ENCODE data around the gene SH3BGRL3. TPM values are rescaled to one million over a fixed set of nuclear protein-coding genes. Genes with fewer than 3 reads are reported as not detected.
"Not testable (repeated sequence)": the region's sequence is repeated elsewhere in the genome, so short reads cannot be mapped to it uniquely, and the experiment has no call there.

The SH3BGRL3 gene
- total RNA-seq, 1 donor from 2014 or later, result 258 TPM

GRCh38 chr1:26290122-26290881 lies 10.4 kb downstream of the SH3BGRL3 start:
- no peak for DNase-seq (ENCODE audit: extremely low read depth, low read depth, low spot score)

GRCh38 chr1:26290882-26291261 lies 11.0 kb downstream of the SH3BGRL3 start:
- no peak for DNase-seq (ENCODE audit: extremely low read depth, low read depth, low spot score)

GRCh38 chr1:26291433-26291832 lies 11.5 kb downstream of the SH3BGRL3 start:
- DNase-seq (ENCODE audit: extremely low read depth, low read depth, low spot score), result no peak

- no peak for DNase-seq (ENCODE audit: extremely low read depth, low read depth, low spot score)
Measured at GRCh38 chr1:26291939-26292338, 12.1 kb downstream of the SH3BGRL3 start.

- not testable (repeated sequence) for DNase-seq (ENCODE audit: extremely low read depth, low read depth, low spot score)
Measured at GRCh38 chr1:26292735-26293134, 12.8 kb downstream of the SH3BGRL3 start.

- DNase-seq (ENCODE audit: extremely low read depth, low read depth, low spot score), result no peak
Measured at GRCh38 chr1:26293911-26294463, 14.1 kb downstream of the SH3BGRL3 start.

- no peak for DNase-seq (ENCODE audit: extremely low read depth, low read depth, low spot score)
Measured at GRCh38 chr1:26295194-26296138, 15.6 kb downstream of the SH3BGRL3 start.

- DNase-seq (ENCODE audit: extremely low read depth, low read depth, low spot score), result no peak
Measured at GRCh38 chr1:26296340-26297056, 16.6 kb downstream of the SH3BGRL3 start.

- DNase-seq (ENCODE audit: extremely low read depth, low read depth, low spot score), result no peak
Measured at GRCh38 chr1:26297057-26297790, 17.3 kb downstream of the SH3BGRL3 start.

- DNase-seq (ENCODE audit: extremely low read depth, low read depth, low spot score), result no peak
Measured at GRCh38 chr1:26297791-26298124, 17.9 kb downstream of the SH3BGRL3 start.

- DNase-seq (ENCODE audit: extremely low read depth, low read depth, low spot score), result no peak
Measured at GRCh38 chr1:26300578-26301275, 20.8 kb downstream of the SH3BGRL3 start.

- DNase-seq (ENCODE audit: extremely low read depth, low read depth, low spot score), result no peak
Measured at GRCh38 chr1:26302733-26303405, 23.0 kb downstream of the SH3BGRL3 start.

- no peak for DNase-seq (ENCODE audit: extremely low read depth, low read depth, low spot score)
Measured at GRCh38 chr1:26305667-26306289, 25.9 kb downstream of the SH3BGRL3 start.

GRCh38 chr1:26306290-26307229 lies 26.7 kb downstream of the SH3BGRL3 start, which contains the start of gene UBXN11:
TSS of gene UBXN11 (minus strand) at chr1:26306636. CDS start at chr1:26302883, 3,753 bp downstream.
- DNase-seq (ENCODE audit: extremely low read depth, low read depth, low spot score), result peak; percentile 71

GRCh38 chr1:26307363-26307781 lies 27.5 kb downstream of the SH3BGRL3 start:
- DNase-seq (ENCODE audit: extremely low read depth, low read depth, low spot score), result no peak

GRCh38 chr1:26307966-26308899 lies 28.3 kb downstream of the SH3BGRL3 start:
- not testable (repeated sequence) for DNase-seq (ENCODE audit: extremely low read depth, low read depth, low spot score)

Data from glomerular endothelial cell (primary cell).